HG02623 (cell line): Measurements from ENCODE around the gene LSM3.
"Not testable (repeated sequence)": the region's sequence is repeated elsewhere in the genome, so short reads cannot be mapped to it uniquely, and the experiment has no call there.

Experiments used
- ATAC-seq: cut with Tn5 transposase; IDR thresholded peaks from one replicate; pipeline ENCODE4 v1.9.1; 2021; ENCODE audit warnings: moderate library complexity; ENCODE audit not compliant: unreplicated experiment

LSM3 gene

GRCh38 chr3:14216257-14217048 lies 37.8 kb downstream of the LSM3 start:
- ATAC-seq = no peak

GRCh38 chr3:14218355-14218754 lies 39.7 kb downstream of the LSM3 start:
- no peak for ATAC-seq

GRCh38 chr3:14220933-14221332 lies 42.3 kb downstream of the LSM3 start:
- ATAC-seq = no peak

- no peak for ATAC-seq
Observed at GRCh38 chr3:14221902-14222301, 43.3 kb downstream of the LSM3 start.

GRCh38 chr3:14222457-14222856 lies 43.8 kb downstream of the LSM3 start:
- ATAC-seq = no peak

GRCh38 chr3:14222900-14223594 lies 44.4 kb downstream of the LSM3 start:
- ATAC-seq = no peak

- no peak for ATAC-seq
Observed at GRCh38 chr3:14223595-14223994, 45.0 kb downstream of the LSM3 start.

- ATAC-seq = no peak
Observed at GRCh38 chr3:14224895-14225294, 46.3 kb downstream of the LSM3 start.

- no peak for ATAC-seq
Observed at GRCh38 chr3:14225421-14225820, 46.8 kb downstream of the LSM3 start.

GRCh38 chr3:14226351-14226750 lies 47.7 kb downstream of the LSM3 start:
- not testable (repeated sequence) for ATAC-seq

- ATAC-seq = no peak
Observed at GRCh38 chr3:14227856-14228255, 49.2 kb downstream of the LSM3 start.

GRCh38 chr3:14228681-14229470 lies 50.3 kb downstream of the LSM3 start:
- no peak for ATAC-seq

- not testable (repeated sequence) for ATAC-seq
Observed at GRCh38 chr3:14229695-14230094, 51.1 kb downstream of the LSM3 start.

- no peak for ATAC-seq
Observed at GRCh38 chr3:14230729-14231128, 52.1 kb downstream of the LSM3 start.

- ATAC-seq = no peak
Observed at GRCh38 chr3:14231145-14231990, 52.8 kb downstream of the LSM3 start.

- no peak for ATAC-seq
Observed at GRCh38 chr3:14231998-14232501, 53.4 kb downstream of the LSM3 start.

GRCh38 chr3:14234251-14235002 lies 55.8 kb downstream of the LSM3 start:
- ATAC-seq = no peak

GRCh38 chr3:14235003-14235911 lies 56.6 kb downstream of the LSM3 start:
- ATAC-seq = no peak

GRCh38 chr3:14235912-14236295 lies 57.3 kb downstream of the LSM3 start:
- ATAC-seq = no peak
